Stimulated activated naive CD8-positive, alpha-beta T cell treated with anti-CD3 and anti-CD28 coated beads, Interleukin-15, amount 100 ng/mL, for 72 hours (primary cell): ENCODE data around the gene ZCCHC8.
"Not testable (repeated sequence)": the region's sequence is repeated elsewhere in the genome, so short reads cannot be mapped to it uniquely, and the experiment has no call there.

Experiments
- ATAC-seq: fragments of 150-1000 bp; cut with Tn5 transposase; 2 replicates; pipeline ENCODE4 v1.10.0; 2021; ENCODE audit warnings: mild to moderate bottlenecking, moderate library complexity
- DNase-seq, 2 donors: peaks; one replicate each; pipeline ENCODE4 v3.0.0; 2021 to 2022
- H3K27ac Mint-ChIP-seq, 2 donors: one replicate each; pipeline ENCODE4 v1.8.0; 2022; ENCODE audit warnings: mild to moderate bottlenecking in 2 of 2, mixed read lengths in 2 of 2, moderate library complexity in 2 of 2
- H3K27me3 Mint-ChIP-seq: one replicate; pipeline ENCODE4 v1.8.0; 2022; ENCODE audit warnings: mixed read lengths
- H3K4me1 Mint-ChIP-seq: one replicate; pipeline ENCODE4 v1.8.0; 2022; ENCODE audit warnings: mild to moderate bottlenecking, mixed read lengths
- H3K4me3 Mint-ChIP-seq, 2 donors: one replicate each; pipeline ENCODE4 v1.8.0; 2022; ENCODE audit warnings: mild to moderate bottlenecking in 2 of 2, mixed read lengths in 2 of 2, moderate library complexity in 1 of 2
- H3K9me3 Mint-ChIP-seq, 2 donors: one replicate each; pipeline ENCODE4 v1.8.0; 2022; ENCODE audit warnings: mixed read lengths in 2 of 2

Gene ZCCHC8

GRCh38 chr12:122493222-122493621 lies 7.5 kb downstream of the ZCCHC8 start:
- H3K27ac Mint-ChIP-seq, H3K9me3 Mint-ChIP-seq, H3K27me3 Mint-ChIP-seq, DNase-seq, ATAC-seq, H3K4me3 Mint-ChIP-seq: not testable (repeated sequence)
- peaks cover 13% of the 10 kb centered on the region for H3K4me1 Mint-ChIP-seq

- Mint-ChIP-seq H3K9me3 (no peaks in the 10 kb centered on the region), H3K27ac (no peak overlapping the region)
- no peak for ATAC-seq
Observed at GRCh38 chr12:122491991-122492390, 8.7 kb downstream of the ZCCHC8 start.

GRCh38 chr12:122489038-122489437 lies 11.7 kb downstream of the ZCCHC8 start:
- no peaks in the 10 kb centered on the region for H3K9me3 Mint-ChIP-seq
- peaks cover 2% of the 10 kb centered on the region for H3K4me1 Mint-ChIP-seq
- no peak for DNase-seq
- no peak overlapping the region for H3K27ac Mint-ChIP-seq
- no peak for ATAC-seq
- no peak overlapping the region for H3K4me3 Mint-ChIP-seq
- H3K27me3 Mint-ChIP-seq, result no peaks in the 10 kb centered on the region

More at GRCh38 chr12:122491991-122492390, 8.7 kb downstream of the ZCCHC8 start:
- Mint-ChIP-seq H3K4me3 (no peak overlapping the region), H3K27me3 (no peaks in the 10 kb centered on the region), H3K4me1 (peaks cover 6% of the 10 kb centered on the region)
- DNase-seq, result no peak

- H3K9me3 Mint-ChIP-seq, H3K4me3 Mint-ChIP-seq, H3K4me1 Mint-ChIP-seq, ATAC-seq, H3K27ac Mint-ChIP-seq, DNase-seq, H3K27me3 Mint-ChIP-seq: not testable (repeated sequence)
Observed at GRCh38 chr12:122487807-122488206, 12.9 kb downstream of the ZCCHC8 start.

GRCh38 chr12:122486805-122487426 lies 13.8 kb downstream of the ZCCHC8 start:
- Mint-ChIP-seq H3K4me3 (no peak overlapping the region), H3K9me3 (no peaks in the 10 kb centered on the region), H3K27ac (peak overlapping the region in 1 of 2 donors; percentile 44)

GRCh38 chr12:122486360-122486759 lies 14.4 kb downstream of the ZCCHC8 start:
- H3K4me3 Mint-ChIP-seq, ATAC-seq, DNase-seq, H3K27ac Mint-ChIP-seq, H3K27me3 Mint-ChIP-seq, H3K4me1 Mint-ChIP-seq, H3K9me3 Mint-ChIP-seq: not testable (repeated sequence)

More at GRCh38 chr12:122486805-122487426, 13.8 kb downstream of the ZCCHC8 start:
- ATAC-seq (no peak), DNase-seq (no peak)
- Mint-ChIP-seq H3K27me3 (no peaks in the 10 kb centered on the region), H3K4me1 (peaks cover 7% of the 10 kb centered on the region)

- not testable (repeated sequence) for DNase-seq, H3K27me3 Mint-ChIP-seq, H3K4me1 Mint-ChIP-seq, ATAC-seq, H3K4me3 Mint-ChIP-seq, H3K9me3 Mint-ChIP-seq
- peak overlapping the region in 1 of 2 donors; percentile 41 for H3K27ac Mint-ChIP-seq
Observed at GRCh38 chr12:122484385-122484784, 16.3 kb downstream of the ZCCHC8 start.

- DNase-seq (no peak), ATAC-seq (no peak)
- Mint-ChIP-seq H3K27ac (peak overlapping the region in 1 of 2 donors; percentile 41), H3K9me3 (no peaks in the 10 kb centered on the region), H3K4me3 (no peak overlapping the region), H3K4me1 (peaks cover 7% of the 10 kb centered on the region), H3K27me3 (no peaks in the 10 kb centered on the region)
Observed at GRCh38 chr12:122483969-122484368, 16.8 kb downstream of the ZCCHC8 start.

GRCh38 chr12:122481861-122482260 lies 18.9 kb downstream of the ZCCHC8 start:
- DNase-seq, result no peak
- no peak overlapping the region for H3K27ac Mint-ChIP-seq
- H3K4me3 Mint-ChIP-seq, result no peak overlapping the region
- H3K9me3 Mint-ChIP-seq, result no peaks in the 10 kb centered on the region
- no peak for ATAC-seq
- H3K27me3 Mint-ChIP-seq, result no peaks in the 10 kb centered on the region
- H3K4me1 Mint-ChIP-seq, result peaks cover 7% of the 10 kb centered on the region

- H3K27ac Mint-ChIP-seq, result no peak overlapping the region
- no peak overlapping the region for H3K4me3 Mint-ChIP-seq
- H3K9me3 Mint-ChIP-seq, result no peaks in the 10 kb centered on the region
- peaks cover 11% of the 10 kb centered on the region for H3K4me1 Mint-ChIP-seq
- no peak for ATAC-seq
- no peaks in the 10 kb centered on the region for H3K27me3 Mint-ChIP-seq
- DNase-seq, result no peak
Observed at GRCh38 chr12:122480753-122481152, 20.0 kb downstream of the ZCCHC8 start.

- no peaks in the 10 kb centered on the region for H3K27me3 Mint-ChIP-seq
- peak overlapping the region; percentile 58 to 69 for H3K4me3 Mint-ChIP-seq
- peaks cover 31% of the 10 kb centered on the region for H3K4me1 Mint-ChIP-seq
- DNase-seq (no peak), ATAC-seq (no peak)
- H3K9me3 Mint-ChIP-seq, result no peaks in the 10 kb centered on the region
- H3K27ac Mint-ChIP-seq, result peak overlapping the region in 1 of 2 donors; percentile 23
Observed at GRCh38 chr12:122474324-122474716, 26.4 kb downstream of the ZCCHC8 start.

GRCh38 chr12:122473543-122474323 lies 27.0 kb downstream of the ZCCHC8 start:
- H3K27me3 Mint-ChIP-seq, result no peaks in the 10 kb centered on the region
- no peaks in the 10 kb centered on the region for H3K9me3 Mint-ChIP-seq
- H3K4me1 Mint-ChIP-seq, result peaks cover 31% of the 10 kb centered on the region
- peak overlapping the region; percentile 5 to 69 for H3K4me3 Mint-ChIP-seq
- no peak overlapping the region for H3K27ac Mint-ChIP-seq
- ATAC-seq (peak; percentile 97), DNase-seq (peak; percentile 47 to 68)

GRCh38 chr12:122471324-122472226 lies 29.2 kb downstream of the ZCCHC8 start:
- peaks cover 31% of the 10 kb centered on the region for H3K4me1 Mint-ChIP-seq
- ATAC-seq (no peak), DNase-seq (no peak)
- no peak overlapping the region for H3K27ac Mint-ChIP-seq
- no peaks in the 10 kb centered on the region for H3K9me3 Mint-ChIP-seq
- H3K27me3 Mint-ChIP-seq, result no peaks in the 10 kb centered on the region
- H3K4me3 Mint-ChIP-seq, result no peak overlapping the region

GRCh38 chr12:122470576-122470975 lies 30.2 kb downstream of the ZCCHC8 start:
- not testable (repeated sequence) for H3K27ac Mint-ChIP-seq, ATAC-seq, H3K9me3 Mint-ChIP-seq, H3K27me3 Mint-ChIP-seq, H3K4me3 Mint-ChIP-seq
- peaks cover 26% of the 10 kb centered on the region for H3K4me1 Mint-ChIP-seq
- DNase-seq, result peak in 1 of 2 donors; percentile 6

- not testable (repeated sequence) for H3K27ac Mint-ChIP-seq, DNase-seq, H3K9me3 Mint-ChIP-seq, ATAC-seq, H3K4me3 Mint-ChIP-seq, H3K27me3 Mint-ChIP-seq
- peaks cover 18% of the 10 kb centered on the region for H3K4me1 Mint-ChIP-seq
Observed at GRCh38 chr12:122469856-122470255, 30.9 kb downstream of the ZCCHC8 start.
